ENCODE measurements around the gene LLGL1. TPM values are rescaled to one million over a fixed set of nuclear protein-coding genes. Genes with fewer than 3 reads are reported as not detected.

The LLGL1 gene
- total RNA-seq, 4 donors from 2014 or later = 11.1 to 18.0 (median 14.9) TPM

- H3K36me3 ChIP-seq = peaks cover 0 to 33% (median 15%) of the 10 kb centered on the region in 4 donors
- intact Hi-C loops (cut with DNase I; ENCODE audit: low total_unique reads) (no loop called here), in situ Hi-C loops (cut with MboI; ENCODE audit: low pct_ligation_motif_present in 1 of 4, low pct_unique_long_range_greater_than_20kb in 1 of 4, low sequenced_read_pairs in 3 of 4) (no loop called here)
Observed at GRCh38 chr17:18246880-18247612, 21.6 kb downstream of the LLGL1 start.

GRCh38 chr17:18247613-18248001 is 22.2 kb downstream of the LLGL1 start:
- in situ Hi-C loops (cut with MboI; ENCODE audit: low pct_ligation_motif_present in 1 of 4, low pct_unique_long_range_greater_than_20kb in 1 of 4, low sequenced_read_pairs in 3 of 4) = no loop called here
- Histone ChIP-seq H3K27me3 (no peaks in the 10 kb centered on the region), H3K36me3 (peaks cover 0 to 39% (median 18%) of the 10 kb centered on the region in 4 donors), H3K9me3 (no peaks in the 10 kb centered on the region), H3K4me3 (no peak overlapping the region), H3K4me1 (peaks cover 0 to 19% (median 4%) of the 10 kb centered on the region in 4 donors), H3K27ac (peak overlapping the region in 3 of 4 donors; percentile 59 to 77 (median 62))
- no peak for TF ChIP-seq POLR2A (IDR thresholded peaks at IDR 0.05)
- no peak for DNase-seq
- intact Hi-C loops (cut with DNase I; ENCODE audit: low total_unique reads) = no loop called here
- WGBS, 2 donors (ENCODE audit: low coverage in 1 of 2) = 70% methylated on average over 21 of the region's 30 CpGs; no CpG with 5 or more reads in 1 of the 2 donors

More at GRCh38 chr17:18246880-18247612, 21.6 kb downstream of the LLGL1 start:
- Histone ChIP-seq H3K27ac (peak overlapping the region; percentile 55 to 77 (median 60)), H3K9me3 (no peaks in the 10 kb centered on the region), H3K4me3 (peak overlapping the region in 2 of 4 donors; percentile 6 to 21), H3K4me1 (peaks cover 0 to 19% (median 4%) of the 10 kb centered on the region in 4 donors), H3K27me3 (no peaks in the 10 kb centered on the region)
- peak; percentile 93 for DNase-seq
- peak in 2 of 3 donors; percentile 43 to 62 for TF ChIP-seq POLR2AphosphoS5 (IDR thresholded peaks at IDR 0.05)
- TF ChIP-seq CTCF (IDR thresholded peaks at IDR 0.05) = no peak
- TF ChIP-seq POLR2A (IDR thresholded peaks at IDR 0.05) = peak; percentile 44
- whole genome bisulfite sequencing, 2 donors (ENCODE audit: low coverage in 1 of 2) = 46% methylated on average over 44 of the region's 46 CpGs; no CpG with 5 or more reads in 1 of the 2 donors

- H3K4me3 ChIP-seq = no peak overlapping the region
- H3K27ac ChIP-seq = peak overlapping the region in 2 of 4 donors; percentile 30 to 59
- DNase-seq = peak; percentile 67
- in situ Hi-C loops (cut with MboI; ENCODE audit: low pct_ligation_motif_present in 1 of 4, low pct_unique_long_range_greater_than_20kb in 1 of 4, low sequenced_read_pairs in 3 of 4) = no loop called here
- H3K9me3 ChIP-seq = no peaks in the 10 kb centered on the region
- TF ChIP-seq POLR2AphosphoS5 (IDR thresholded peaks at IDR 0.05) (peak in 1 of 3 donors; percentile 4), EP300 (IDR thresholded peaks at IDR 0.05; ENCODE audit: low read depth) (no peak), CTCF (IDR thresholded peaks at IDR 0.05) (peak; percentile 52 to 71 (median 60)), POLR2A (IDR thresholded peaks at IDR 0.05) (no peak)
- WGBS, 2 donors (ENCODE audit: low coverage in 1 of 2) = 32% methylated on average over 9 of the region's 9 CpGs; no CpG with 5 or more reads in 1 of the 2 donors
- H3K36me3 ChIP-seq = peaks cover 0 to 44% (median 21%) of the 10 kb centered on the region in 4 donors
- H3K4me1 ChIP-seq = peaks cover 0 to 19% (median 4%) of the 10 kb centered on the region in 4 donors
- intact Hi-C loops (cut with DNase I; ENCODE audit: low total_unique reads) = no loop called here
- no peaks in the 10 kb centered on the region for H3K27me3 ChIP-seq
Observed at GRCh38 chr17:18248300-18248731, 22.9 kb downstream of the LLGL1 start.

GRCh38 chr17:18248811-18249210 is 23.4 kb downstream of the LLGL1 start:
- H3K27me3 ChIP-seq = no peaks in the 10 kb centered on the region
- 86% methylated on average over 7 of the region's 7 CpGs; no CpG with 5 or more reads in 1 of the 2 donors for WGBS, 2 donors (ENCODE audit: low coverage in 1 of 2)
- intact Hi-C loops (cut with DNase I; ENCODE audit: low total_unique reads) (no loop called here), in situ Hi-C loops (cut with MboI; ENCODE audit: low pct_ligation_motif_present in 1 of 4, low pct_unique_long_range_greater_than_20kb in 1 of 4, low sequenced_read_pairs in 3 of 4) (no loop called here)
- no peak for DNase-seq
- peaks cover 0 to 49% (median 24%) of the 10 kb centered on the region in 4 donors for H3K36me3 ChIP-seq
- no peaks in the 10 kb centered on the region for H3K9me3 ChIP-seq
- H3K27ac ChIP-seq = peak overlapping the region in 1 of 4 donors; percentile 59
- TF ChIP-seq CTCF (IDR thresholded peaks at IDR 0.05) = no peak
- no peak for TF ChIP-seq POLR2A (IDR thresholded peaks at IDR 0.05)
- TF ChIP-seq POLR2AphosphoS5 (IDR thresholded peaks at IDR 0.05) = no peak
- TF ChIP-seq EP300 (IDR thresholded peaks at IDR 0.05; ENCODE audit: low read depth) = no peak
- no peak overlapping the region for H3K4me3 ChIP-seq
- H3K4me1 ChIP-seq = peaks cover 0 to 19% (median 4%) of the 10 kb centered on the region in 4 donors

Data from transverse colon (tissue), 4 donors.